HCT116 (cell line): ENCODE measurements around the gene DRD4.
A peak's percentile ranks its signal among the peaks of the same experiment; 100 is the strongest.

Experiments used
- ATF3 ChIP-seq: IDR thresholded peaks from 2 replicates; pipeline ENCODE4 v1.6.1; 2012
- CTCF ChIP-seq, 3 experiments: fragments of 200-600 bp in 1 of 3; sonication (generic) in 1 of 3; IDR thresholded peaks in 2 of 3; conservative IDR thresholded peaks in 1 of 3; 2 replicates each; pipeline ENCODE4 v1.5.1; 2012 to 2017; ENCODE audit warnings: low read depth in 2 of 3, low read length in 2 of 3, antibody characterized with exemption in 1 of 3, borderline replicate concordance in 1 of 3, control low read depth in 1 of 3, mild to moderate bottlenecking in 1 of 3, mixed read lengths in 1 of 3, mixed run types in 1 of 3, moderate library complexity in 1 of 3; ENCODE audit not compliant: insufficient read depth in 1 of 3
- EZH2 ChIP-seq: fragments of 200-600 bp; sonication (generic); IDR thresholded peaks from 2 replicates; pipeline ENCODE4 v1.6.1; 2017; ENCODE audit warnings: antibody characterized with exemption, mixed run types
- EZH2phosphoT487 ChIP-seq: fragments of 200-600 bp; IDR thresholded peaks from 2 replicates; pipeline ENCODE4 v1.6.1; 2018; ENCODE audit warnings: antibody characterized with exemption, borderline replicate concordance
- JUND ChIP-seq: IDR thresholded peaks from 2 replicates; pipeline ENCODE4 v1.6.1; 2012
- MAX ChIP-seq: IDR thresholded peaks from 2 replicates; pipeline ENCODE4 v1.6.1; 2012
- POLR2A ChIP-seq: IDR thresholded peaks from 2 replicates; pipeline ENCODE4 v1.7.0; 2011; ENCODE audit warnings: borderline replicate concordance; ENCODE audit not compliant: insufficient read depth, insufficient read length; ENCODE audit errors: extremely low read depth
- POLR2AphosphoS5 ChIP-seq: IDR thresholded peaks from 2 replicates; pipeline ENCODE4 v1.6.1; 2011; ENCODE audit warnings: mild to moderate bottlenecking, low read depth, low read length, moderate library complexity
- RAD21 ChIP-seq: IDR thresholded peaks from 2 replicates; pipeline ENCODE4 v1.6.1; 2012; ENCODE audit warnings: low read depth, mild to moderate bottlenecking
- REST ChIP-seq: IDR thresholded peaks from 2 replicates; pipeline ENCODE4 v1.6.1; 2012; ENCODE audit warnings: low read depth
- ZBTB33 ChIP-seq: IDR thresholded peaks from 2 replicates; pipeline ENCODE4 v1.6.1; 2011; ENCODE audit warnings: mild to moderate bottlenecking, low read length, moderate library complexity; ENCODE audit not compliant: insufficient replicate concordance; ENCODE audit errors: extremely low read depth
- ZFX ChIP-seq: fragments of 450-650 bp; IDR thresholded peaks from 2 replicates; pipeline ENCODE4 v1.6.1; 2017
- ZNF274 ChIP-seq: fragments of 200-500 bp; sonication (Bioruptor generic); IDR thresholded peaks from 2 replicates; pipeline ENCODE4 v1.6.1; 2014; ENCODE audit warnings: mild to moderate bottlenecking, low read depth, low read length, inconsistent platforms

- TF ChIP-seq POLR2A, result no peak
- no peak for TF ChIP-seq CTCF (IDR thresholded peaks at IDR 0.05 in 2 of 3, conservative IDR thresholded peaks at IDR 0.05 in 1 of 3; ENCODE audit: borderline replicate concordance in 1 of 3, insufficient read depth in 1 of 3, low read depth in 2 of 3, low read length in 2 of 3)
- TF ChIP-seq MAX, result no peak
- TF ChIP-seq EZH2phosphoT487, result no peak
- no peak for TF ChIP-seq RAD21
- peak; percentile 17; the same call in 1 of the 2 replicates for TF ChIP-seq POLR2AphosphoS5
- no peak for TF ChIP-seq ATF3
- TF ChIP-seq ZFX, result no peak
- no peak for TF ChIP-seq JUND
- no peak for TF ChIP-seq REST
- TF ChIP-seq EZH2, result no peak
- no peak for TF ChIP-seq ZBTB33
- TF ChIP-seq ZNF274, result no peak
These were observed 25.8 kb upstream of the DRD4 start for GRCh38 chr11:611001-611996.
